AG04449 (cell line): ENCODE results near the gene C9orf152.
A peak's percentile ranks its signal among the peaks of the same experiment; 100 is the strongest.

Experiments
- CTCF ChIA-PET: fragments of 350-600 bp; formaldehyde crosslinking; extraction: SDS; loops from one replicate; lab custom pipeline; 2021; ENCODE audit warnings: antibody characterized with exemption; lab: Yijun Ruan, JAX
- POLR2A ChIA-PET: fragments of 400-600, 350-600 bp; formaldehyde crosslinking; extraction: SDS; loops from one replicate; lab custom pipeline; 2020; ENCODE audit warnings: antibody characterized with exemption, inconsistent platforms; lab: Yijun Ruan, JAX
- DNase-seq: peaks from one replicate; pipeline ENCODE4 v3.0.0-alpha.2; 2010; ENCODE audit warnings: low read depth, low spot score
- H3K4me3 ChIP-seq: 2 replicates; pipeline ENCODE4 v1.5.1; 2011; ENCODE audit warnings: low read depth, mild to moderate bottlenecking, control low read depth, low read length
- CTCF ChIP-seq: IDR thresholded peaks from one replicate; pipeline ENCODE4 v1.5.1; 2011; ENCODE audit warnings: mild to moderate bottlenecking, moderate library complexity, low read length, control low read depth, inconsistent platforms; ENCODE audit not compliant: insufficient read depth; ENCODE audit errors: missing control alignments

Gene C9orf152

GRCh38 chr9:110180511-110181434, 27.2 kb downstream of the C9orf152 start:
- POLR2A ChIA-PET = no interaction called here
- peak; percentile 14 for DNase-seq
- CTCF ChIA-PET = interaction anchor here (0.6 to 31.4 kb wide), 7 partner anchors 7 to 277 kb away, joined by 3 to 534 read pairs (median 5); partner anchors contain the start of gene C9orf152
- TF ChIP-seq CTCF = no peak
- H3K4me3 ChIP-seq = no peak overlapping the region

GRCh38 chr9:110179734-110180133, 28.2 kb downstream of the C9orf152 start:
- no peak for TF ChIP-seq CTCF
- POLR2A ChIA-PET = no interaction called here
- peak; percentile 63 for DNase-seq
- no peak overlapping the region for H3K4me3 ChIP-seq
- CTCF ChIA-PET = interaction anchor here (0.9 to 31.4 kb wide), 7 partner anchors 8 to 277 kb away, joined by 3 to 534 read pairs (median 5); partner anchors contain the start of gene C9orf152

- H3K4me3 ChIP-seq = no peak overlapping the region
- ChIA-PET POLR2A (no interaction called here), CTCF (interaction anchor here (11.8 to 31.4 kb wide), 2 partner anchors 18 to 35 kb away, joined by 125 to 534 read pairs; partner anchors contain the start of gene C9orf152)
- TF ChIP-seq CTCF = no peak
- DNase-seq = no peak
These were observed 29.7 kb downstream of the C9orf152 start for GRCh38 chr9:110178281-110178680.

GRCh38 chr9:110175275-110175968, 32.5 kb downstream of the C9orf152 start:
- no peak for TF ChIP-seq CTCF
- ChIA-PET POLR2A (no interaction called here), CTCF (no interaction called here)

GRCh38 chr9:110173322-110173642, 34.7 kb downstream of the C9orf152 start:
- H3K4me3 ChIP-seq = no peak overlapping the region
- POLR2A ChIA-PET = no interaction called here
- DNase-seq = no peak
- CTCF ChIA-PET = interaction anchor here (0.9 to 1.8 kb wide), 3 partner anchors 26 to 599 kb away, joined by 3 to 6 read pairs (median 3); no protein-coding TSS in a partner anchor
- TF ChIP-seq CTCF = no peak

More at GRCh38 chr9:110175275-110175968, 32.5 kb downstream of the C9orf152 start:
- no peak overlapping the region for H3K4me3 ChIP-seq
- no peak for DNase-seq
